Peyer's patch (tissue), 4 donors: ENCODE results near the gene PAK1. TPM values are rescaled to one million over a fixed set of nuclear protein-coding genes. Genes with fewer than 3 reads are reported as not detected.

Experiments
- DNase-seq, 3 donors: peaks; one replicate each; pipeline ENCODE4 v3.0.0-alpha.2; 2017 to 2019
- H3K27ac ChIP-seq, 4 donors: fragments of 200-600 bp; sonication (generic); one replicate each; pipeline ENCODE4 v1.5.1; 2016 to 2019
- H3K27me3 ChIP-seq, 2 donors: fragments of 200-600 bp; sonication (generic); one replicate each; pipeline ENCODE4 v1.5.1; 2019
- H3K36me3 ChIP-seq, 3 donors: fragments of 200-600 bp; sonication (generic); one replicate each; pipeline ENCODE4 v1.5.1; 2016 to 2019
- H3K4me1 ChIP-seq, 4 donors: fragments of 200-600 bp; sonication (generic); one replicate each; pipeline ENCODE4 v1.5.1; 2016 to 2019
- H3K4me3 ChIP-seq, 4 donors: fragments of 200-600 bp; sonication (generic); 1 replicate in 3 of 4; 2 replicates in 1 of 4; pipeline ENCODE4 v1.5.1; 2016 to 2019; ENCODE audit warnings: mild to moderate bottlenecking in 1 of 4
- H3K9me3 ChIP-seq, 4 donors: fragments of 200-600 bp; sonication (generic); one replicate each; pipeline ENCODE4 v1.5.1; 2016 to 2019; ENCODE audit warnings: mild to moderate bottlenecking in 1 of 4
- POLR2A ChIP-seq, 2 donors: fragments of 450-650 bp; IDR thresholded peaks; one replicate each; pipeline ENCODE4 v1.5.1; 2017; ENCODE audit warnings: antibody characterized with exemption in 2 of 2, mild to moderate bottlenecking in 2 of 2, moderate library complexity in 2 of 2
- total RNA-seq, 4 donors: library from RNA; depleted of rRNA; stranded (reverse); fragments of >200 nt; gene quantifications; one replicate each; pipeline ENCODE4 v1.1.0, GENCODE V29; 2016
- TF ChIP-seq, protein P1 (sequence below), 6 experiments: fragments of 450-650 bp in 4 of 6; fragments of 200-600 bp in 2 of 6; sonication (generic) in 1 of 6; IDR thresholded peaks; one replicate each; pipeline ENCODE4 v1.5.1; 2017 to 2019; ENCODE audit warnings: antibody characterized with exemption in 6 of 6, mild to moderate bottlenecking in 3 of 6, moderate library complexity in 1 of 6

PAK1 gene
- total RNA-seq, 4 donors from 2014 or later: 60.2 to 127 (median 103) TPM

DNA sequence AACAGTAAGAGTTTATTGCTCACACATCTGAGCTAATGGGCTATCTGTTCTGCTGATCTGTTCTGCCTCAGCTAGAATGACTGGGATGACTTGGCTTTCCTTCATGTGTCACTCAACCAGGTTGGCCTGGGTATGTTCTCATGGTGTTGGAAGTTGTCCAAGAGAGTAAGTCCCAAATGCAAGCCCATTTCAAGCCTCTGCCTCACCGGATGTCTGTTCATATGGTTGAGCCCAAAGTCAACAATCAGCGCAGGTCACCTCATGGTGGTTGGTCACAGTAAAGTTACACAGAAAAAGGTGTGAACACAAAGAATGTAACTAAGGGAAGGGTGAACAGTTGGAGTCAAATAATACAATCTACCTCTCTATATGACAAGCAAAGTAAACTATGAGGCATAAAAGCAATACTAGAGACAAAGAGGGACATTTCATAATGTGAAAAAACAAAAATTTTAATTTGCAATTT, 174.3 kb downstream of the PAK1 start:
- Histone ChIP-seq H3K4me1 (no peaks in the 10 kb centered on the region), H3K27ac (peak overlapping the region in 1 of 4 donors; percentile 25), H3K4me3 (no peak overlapping the region), H3K27me3 (no peaks in the 10 kb centered on the region), H3K9me3 (no peaks in the 10 kb centered on the region), H3K36me3 (no peaks in the 10 kb centered on the region)
- no peak for TF ChIP-seq POLR2A (IDR thresholded peaks at IDR 0.05)
- TF ChIP-seq, protein P1, sequence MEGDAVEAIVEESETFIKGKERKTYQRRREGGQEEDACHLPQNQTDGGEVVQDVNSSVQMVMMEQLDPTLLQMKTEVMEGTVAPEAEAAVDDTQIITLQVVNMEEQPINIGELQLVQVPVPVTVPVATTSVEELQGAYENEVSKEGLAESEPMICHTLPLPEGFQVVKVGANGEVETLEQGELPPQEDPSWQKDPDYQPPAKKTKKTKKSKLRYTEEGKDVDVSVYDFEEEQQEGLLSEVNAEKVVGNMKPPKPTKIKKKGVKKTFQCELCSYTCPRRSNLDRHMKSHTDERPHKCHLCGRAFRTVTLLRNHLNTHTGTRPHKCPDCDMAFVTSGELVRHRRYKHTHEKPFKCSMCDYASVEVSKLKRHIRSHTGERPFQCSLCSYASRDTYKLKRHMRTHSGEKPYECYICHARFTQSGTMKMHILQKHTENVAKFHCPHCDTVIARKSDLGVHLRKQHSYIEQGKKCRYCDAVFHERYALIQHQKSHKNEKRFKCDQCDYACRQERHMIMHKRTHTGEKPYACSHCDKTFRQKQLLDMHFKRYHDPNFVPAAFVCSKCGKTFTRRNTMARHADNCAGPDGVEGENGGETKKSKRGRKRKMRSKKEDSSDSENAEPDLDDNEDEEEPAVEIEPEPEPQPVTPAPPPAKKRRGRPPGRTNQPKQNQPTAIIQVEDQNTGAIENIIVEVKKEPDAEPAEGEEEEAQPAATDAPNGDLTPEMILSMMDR (IDR thresholded peaks at IDR 0.05): no peak
- peak in 1 of 3 donors; percentile 49 for DNase-seq

DNA sequence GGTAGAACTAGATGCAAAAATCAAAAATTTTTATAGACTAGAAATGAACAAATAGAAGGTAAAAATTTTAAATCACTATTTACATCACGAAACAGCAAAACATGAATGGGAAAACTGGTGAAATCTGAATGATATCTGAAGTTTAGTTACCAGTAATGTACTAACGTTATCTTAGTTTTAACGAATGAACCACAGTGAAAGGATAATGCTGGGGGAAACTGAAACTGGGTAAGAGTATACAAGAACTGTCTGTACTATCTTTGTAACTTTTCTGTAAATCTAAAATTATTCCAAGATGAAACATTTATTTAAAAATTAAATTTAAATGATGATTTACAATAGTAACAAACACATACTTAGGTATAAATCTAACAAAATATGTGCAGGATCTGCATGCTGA, 179.9 kb downstream of the PAK1 start:
- TF ChIP-seq, protein P1 (IDR thresholded peaks at IDR 0.05): no peak
- TF ChIP-seq POLR2A (IDR thresholded peaks at IDR 0.05): no peak
- DNase-seq: no peak

DNA sequence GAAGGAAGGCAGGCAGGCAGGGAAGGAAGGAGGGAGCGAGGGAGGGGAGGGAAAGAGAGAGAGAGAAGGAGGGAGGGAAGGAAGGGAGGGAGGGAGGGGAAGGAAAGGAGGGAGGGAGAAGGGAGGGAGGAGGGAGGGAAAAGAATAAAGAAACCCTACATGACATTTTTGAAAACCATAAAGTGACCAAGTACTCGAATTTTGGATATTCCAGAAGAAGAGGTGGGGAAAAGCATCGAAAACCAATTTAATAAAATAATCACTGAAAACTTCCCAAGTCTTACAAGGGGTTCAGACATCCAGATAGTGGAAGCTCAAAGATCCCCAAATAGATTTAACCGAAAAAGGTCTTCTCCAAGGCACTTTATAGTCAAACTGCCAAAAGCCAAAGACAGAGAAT, 184.2 kb downstream of the PAK1 start:
- Histone ChIP-seq H3K27me3 (no peaks in the 10 kb centered on the region), H3K27ac (no peak overlapping the region), H3K36me3 (no peaks in the 10 kb centered on the region), H3K4me1 (no peaks in the 10 kb centered on the region), H3K4me3 (no peak overlapping the region), H3K9me3 (no peaks in the 10 kb centered on the region)
- DNase-seq: no peak
- no peak for TF ChIP-seq POLR2A (IDR thresholded peaks at IDR 0.05)
- TF ChIP-seq, protein P1 (IDR thresholded peaks at IDR 0.05): no peak

More for the DNA sequence above, 179.9 kb downstream of the PAK1 start:
- no peaks in the 10 kb centered on the region for H3K4me1 ChIP-seq
- H3K4me3 ChIP-seq: no peak overlapping the region
- H3K27ac ChIP-seq: no peak overlapping the region
- no peaks in the 10 kb centered on the region for H3K36me3 ChIP-seq
- no peaks in the 10 kb centered on the region for H3K9me3 ChIP-seq
- H3K27me3 ChIP-seq: no peaks in the 10 kb centered on the region

DNA sequence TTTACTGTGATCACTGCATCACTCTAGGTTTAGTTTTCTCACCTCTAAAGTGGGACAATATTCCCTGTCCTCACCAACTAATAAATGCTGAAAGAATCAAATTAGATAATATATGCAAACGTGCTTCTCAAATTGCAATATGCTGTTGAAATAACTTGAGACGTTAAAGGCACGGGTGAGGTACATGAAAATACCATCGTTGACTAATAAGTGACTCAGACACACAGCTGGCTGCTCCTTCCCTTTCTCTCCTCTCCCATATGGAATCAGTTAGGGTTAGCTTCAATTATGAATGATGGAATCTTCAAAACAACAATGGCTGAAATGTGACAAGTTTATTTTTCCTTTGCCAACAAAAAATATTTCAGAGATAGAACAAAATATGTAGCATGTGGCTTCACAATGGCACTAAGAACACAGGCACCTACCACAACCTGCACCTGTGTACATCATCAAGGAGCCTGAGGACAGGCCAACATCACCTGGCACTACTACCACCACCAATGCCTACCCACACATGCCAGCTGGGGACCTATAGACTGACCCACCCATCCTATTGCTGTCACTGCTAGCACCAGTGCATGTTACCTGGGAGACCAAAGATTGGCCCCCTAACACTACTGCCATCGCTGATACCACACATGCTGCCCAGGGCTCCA, 186.2 kb downstream of the PAK1 start:
- no peaks in the 10 kb centered on the region for H3K9me3 ChIP-seq
- no peaks in the 10 kb centered on the region for H3K27me3 ChIP-seq
- no peak for DNase-seq
- no peak for TF ChIP-seq POLR2A (IDR thresholded peaks at IDR 0.05)
- TF ChIP-seq, protein P1 (IDR thresholded peaks at IDR 0.05): no peak
- H3K36me3 ChIP-seq: no peaks in the 10 kb centered on the region
- H3K4me1 ChIP-seq: no peaks in the 10 kb centered on the region
- no peak overlapping the region for H3K4me3 ChIP-seq
- H3K27ac ChIP-seq: no peak overlapping the region

DNA sequence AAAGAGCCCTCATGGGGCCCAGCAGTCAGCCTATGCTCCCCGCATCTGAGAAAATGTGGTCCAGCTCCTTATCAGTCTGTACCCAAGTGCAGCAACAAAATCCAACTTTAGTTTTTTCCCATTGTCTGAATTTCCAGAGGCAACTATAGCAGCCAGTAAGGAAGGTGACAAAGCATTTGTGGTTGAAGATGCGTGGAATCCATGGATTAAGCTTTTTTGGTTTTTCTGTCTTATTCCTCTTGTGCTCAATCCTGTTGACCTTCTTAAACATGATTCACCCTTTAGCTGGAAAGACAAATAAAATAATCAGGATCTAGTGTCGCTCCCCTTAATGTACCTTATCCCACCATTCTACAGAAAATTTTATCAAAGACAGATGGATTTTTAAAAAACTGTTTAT, 186.8 kb downstream of the PAK1 start:
- H3K27ac ChIP-seq: no peak overlapping the region
- TF ChIP-seq, protein P1 (IDR thresholded peaks at IDR 0.05): no peak
- no peak for TF ChIP-seq POLR2A (IDR thresholded peaks at IDR 0.05)
- no peak for DNase-seq
- no peaks in the 10 kb centered on the region for H3K4me1 ChIP-seq
- H3K4me3 ChIP-seq: no peak overlapping the region
- no peaks in the 10 kb centered on the region for H3K36me3 ChIP-seq
- no peaks in the 10 kb centered on the region for H3K27me3 ChIP-seq
- no peaks in the 10 kb centered on the region for H3K9me3 ChIP-seq
